WTC11 (cell line): ENCODE measurements around the gene CD44. TPM values are rescaled to one million over a fixed set of nuclear protein-coding genes. Genes with fewer than 3 reads are reported as not detected.

Experiments used
- ATAC-seq: fragments of 200-7000 bp; cut with Tn5 transposase; 2 replicates; pipeline ENCODE4 v1.10.0; 2021; ENCODE audit warnings: mild to moderate bottlenecking, moderate library complexity
- CTCF ChIA-PET: fragments of 300-600 bp; sonication (Branson Sonifier 250); formaldehyde crosslinking; loops from one replicate; lab custom pipeline; 2021; ENCODE audit warnings: antibody characterized with exemption; lab: Charles Lee
- POLR2A ChIA-PET: fragments of 350-600 bp; sonication (Branson Sonifier 250); formaldehyde crosslinking; loops from one replicate; lab custom pipeline; 2021; ENCODE audit warnings: antibody characterized with exemption; lab: Charles Lee
- DNase-seq: peaks from one replicate; pipeline ENCODE4 v3.0.0; 2021; ENCODE audit warnings: low spot score
- H3K27ac Mint-ChIP-seq: 2 replicates; pipeline ENCODE4 v1.8.0; 2021; ENCODE audit warnings: mixed read lengths
- H3K27me3 Mint-ChIP-seq: 2 replicates; pipeline ENCODE4 v1.8.0; 2021; ENCODE audit warnings: low read depth, mild to moderate bottlenecking, moderate library complexity, mixed read lengths
- H3K36me3 Mint-ChIP-seq: 2 replicates; pipeline ENCODE4 v1.8.0; 2021; ENCODE audit warnings: mixed read lengths
- H3K4me1 Mint-ChIP-seq: 2 replicates; pipeline ENCODE4 v1.8.0; 2022; ENCODE audit warnings: mixed read lengths
- H3K4me3 Mint-ChIP-seq: 2 replicates; pipeline ENCODE4 v1.8.0; 2021; ENCODE audit warnings: mild to moderate bottlenecking, moderate library complexity, mixed read lengths
- H3K9me3 Mint-ChIP-seq: 2 replicates; pipeline ENCODE4 v1.8.0; 2021; ENCODE audit warnings: mixed read lengths
- CTCF ChIP-seq: fragments of 200-600 bp; IDR thresholded peaks from 2 replicates; pipeline ENCODE4 v1.8.0; 2022; ENCODE audit warnings: antibody characterized with exemption
- EMX1 ChIP-seq: fragments of 250-450 bp; sonication (Bioruptor Pico); IDR thresholded peaks from 2 replicates; pipeline ENCODE4 v1.8.0; 2021; ENCODE audit warnings: mild to moderate bottlenecking
- FOXK1 ChIP-seq: sonication (generic); formaldehyde crosslinking; IDR thresholded peaks from 2 replicates; pipeline ENCODE4 v1.8.0; 2022; ENCODE audit warnings: mild to moderate bottlenecking, moderate library complexity, missing genetic modification reagents
- HMGA2 ChIP-seq: fragments of 250-450 bp; sonication (Bioruptor Pico); IDR thresholded peaks from 2 replicates; pipeline ENCODE4 v1.4.0; 2021; ENCODE audit warnings: mild to moderate bottlenecking, moderate library complexity
- HMGXB4 ChIP-seq: sonication (generic); formaldehyde crosslinking; IDR thresholded peaks from 2 replicates; pipeline ENCODE4 v1.8.1; 2023; ENCODE audit warnings: mild to moderate bottlenecking, moderate library complexity, missing genetic modification reagents
- JUN ChIP-seq: sonication (generic); formaldehyde crosslinking; IDR thresholded peaks from 2 replicates; pipeline ENCODE4 v1.8.0; 2023; ENCODE audit warnings: mild to moderate bottlenecking, missing genetic modification reagents
- NFATC4 ChIP-seq: fragments of 250-450 bp; sonication (Bioruptor Pico); IDR thresholded peaks from 2 replicates; pipeline ENCODE4 v1.9.0; 2021; ENCODE audit warnings: mild to moderate bottlenecking
- NFE2L1 ChIP-seq: sonication (generic); formaldehyde crosslinking; IDR thresholded peaks from 2 replicates; pipeline ENCODE4 v1.8.1; 2023; ENCODE audit warnings: missing genetic modification reagents
- NFYB ChIP-seq: sonication (generic); formaldehyde crosslinking; conservative IDR thresholded peaks from 2 replicates; pipeline ENCODE4 v1.8.0; 2022; ENCODE audit warnings: low read depth, missing genetic modification reagents
- SMAD3 ChIP-seq: sonication (generic); formaldehyde crosslinking; IDR thresholded peaks from 2 replicates; pipeline ENCODE4 v1.8.0; 2022; ENCODE audit warnings: missing genetic modification reagents, mild to moderate bottlenecking, borderline replicate concordance
- SOX15 ChIP-seq: fragments of 250-450 bp; sonication (Bioruptor Pico); IDR thresholded peaks from 2 replicates; pipeline ENCODE4 v1.9.0; 2021; ENCODE audit warnings: mild to moderate bottlenecking
- STAT6 ChIP-seq: sonication (generic); formaldehyde crosslinking; conservative IDR thresholded peaks from 2 replicates; pipeline ENCODE4 v1.8.1; 2023; ENCODE audit warnings: mild to moderate bottlenecking, low read depth, missing genetic modification reagents, moderate library complexity
- TEAD1 ChIP-seq: sonication (generic); formaldehyde crosslinking; IDR thresholded peaks from 2 replicates; pipeline ENCODE4 v1.8.0; 2022; ENCODE audit warnings: mild to moderate bottlenecking, missing genetic modification reagents
- TP53 ChIP-seq: sonication (generic); formaldehyde crosslinking; IDR thresholded peaks from 2 replicates; pipeline ENCODE4 v1.8.1; 2023; ENCODE audit warnings: mild to moderate bottlenecking, missing genetic modification reagents
- USF2 ChIP-seq: sonication (generic); formaldehyde crosslinking; IDR thresholded peaks from 2 replicates; pipeline ENCODE4 v1.8.1; 2023; ENCODE audit warnings: mild to moderate bottlenecking, missing genetic modification reagents, moderate library complexity
- ZNF232 ChIP-seq: sonication (generic); formaldehyde crosslinking; IDR thresholded peaks from 2 replicates; pipeline ENCODE4 v1.8.0; 2022; ENCODE audit warnings: mild to moderate bottlenecking, missing genetic modification reagents
- ZNF317 ChIP-seq: sonication (generic); formaldehyde crosslinking; IDR thresholded peaks from 2 replicates; pipeline ENCODE4 v1.8.1; 2023; ENCODE audit warnings: low read depth, mild to moderate bottlenecking, moderate library complexity, missing genetic modification reagents, borderline replicate concordance
- total RNA-seq: library from RNA; stranded (reverse); gene quantifications from 3 replicates; pipeline ENCODE4 v1.2.3, GENCODE V29; 2021
- TF ChIP-seq, protein P1 (sequence below): sonication (generic); formaldehyde crosslinking; IDR thresholded peaks from 2 replicates; pipeline ENCODE4 v1.8.0; 2022; ENCODE audit warnings: mild to moderate bottlenecking, missing genetic modification reagents
- TF ChIP-seq, protein P2 (sequence below): fragments of 250-450 bp; sonication (Bioruptor Pico); IDR thresholded peaks from 2 replicates; pipeline ENCODE4 v1.9.0; 2021; ENCODE audit warnings: mild to moderate bottlenecking
- TF ChIP-seq, protein P3 (sequence below): sonication (generic); formaldehyde crosslinking; IDR thresholded peaks from 2 replicates; pipeline ENCODE4 v1.8.0; 2023; ENCODE audit warnings: mild to moderate bottlenecking, missing genetic modification reagents

CD44 gene
- total RNA-seq, 1 experiment from 2014 or later: 12.0 TPM

- Mint-ChIP-seq H3K4me3 (no peak overlapping the region), H3K36me3 (no peaks in the 10 kb centered on the region), H3K4me1 (peaks cover 6% of the 10 kb centered on the region), H3K9me3 (no peaks in the 10 kb centered on the region), H3K27ac (no peak overlapping the region), H3K27me3 (peaks cover 17% of the 10 kb centered on the region)
- ATAC-seq (no peak), DNase-seq (no peak)
- CTCF ChIA-PET: no interaction called here
- POLR2A ChIA-PET: no interaction called here
- TF ChIP-seq HMGA2 (CRISPR knock-in tag): no peak
- TF ChIP-seq, protein P1, sequence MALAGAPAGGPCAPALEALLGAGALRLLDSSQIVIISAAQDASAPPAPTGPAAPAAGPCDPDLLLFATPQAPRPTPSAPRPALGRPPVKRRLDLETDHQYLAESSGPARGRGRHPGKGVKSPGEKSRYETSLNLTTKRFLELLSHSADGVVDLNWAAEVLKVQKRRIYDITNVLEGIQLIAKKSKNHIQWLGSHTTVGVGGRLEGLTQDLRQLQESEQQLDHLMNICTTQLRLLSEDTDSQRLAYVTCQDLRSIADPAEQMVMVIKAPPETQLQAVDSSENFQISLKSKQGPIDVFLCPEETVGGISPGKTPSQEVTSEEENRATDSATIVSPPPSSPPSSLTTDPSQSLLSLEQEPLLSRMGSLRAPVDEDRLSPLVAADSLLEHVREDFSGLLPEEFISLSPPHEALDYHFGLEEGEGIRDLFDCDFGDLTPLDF (CRISPR knock-in tag): no peak
- TF ChIP-seq NFE2L1 (CRISPR knock-in tag): no peak
- no peak for TF ChIP-seq SOX15
- TF ChIP-seq SMAD3 (CRISPR knock-in tag): no peak
- no peak for TF ChIP-seq CTCF
- no peak for TF ChIP-seq TP53
- TF ChIP-seq JUN (CRISPR knock-in tag): no peak
- no peak for TF ChIP-seq NFYB (CRISPR knock-in tag)
- TF ChIP-seq STAT6 (CRISPR knock-in tag): no peak
- TF ChIP-seq HMGXB4 (CRISPR knock-in tag): no peak
- TF ChIP-seq TEAD1 (CRISPR knock-in tag): no peak
- TF ChIP-seq, protein P2, sequence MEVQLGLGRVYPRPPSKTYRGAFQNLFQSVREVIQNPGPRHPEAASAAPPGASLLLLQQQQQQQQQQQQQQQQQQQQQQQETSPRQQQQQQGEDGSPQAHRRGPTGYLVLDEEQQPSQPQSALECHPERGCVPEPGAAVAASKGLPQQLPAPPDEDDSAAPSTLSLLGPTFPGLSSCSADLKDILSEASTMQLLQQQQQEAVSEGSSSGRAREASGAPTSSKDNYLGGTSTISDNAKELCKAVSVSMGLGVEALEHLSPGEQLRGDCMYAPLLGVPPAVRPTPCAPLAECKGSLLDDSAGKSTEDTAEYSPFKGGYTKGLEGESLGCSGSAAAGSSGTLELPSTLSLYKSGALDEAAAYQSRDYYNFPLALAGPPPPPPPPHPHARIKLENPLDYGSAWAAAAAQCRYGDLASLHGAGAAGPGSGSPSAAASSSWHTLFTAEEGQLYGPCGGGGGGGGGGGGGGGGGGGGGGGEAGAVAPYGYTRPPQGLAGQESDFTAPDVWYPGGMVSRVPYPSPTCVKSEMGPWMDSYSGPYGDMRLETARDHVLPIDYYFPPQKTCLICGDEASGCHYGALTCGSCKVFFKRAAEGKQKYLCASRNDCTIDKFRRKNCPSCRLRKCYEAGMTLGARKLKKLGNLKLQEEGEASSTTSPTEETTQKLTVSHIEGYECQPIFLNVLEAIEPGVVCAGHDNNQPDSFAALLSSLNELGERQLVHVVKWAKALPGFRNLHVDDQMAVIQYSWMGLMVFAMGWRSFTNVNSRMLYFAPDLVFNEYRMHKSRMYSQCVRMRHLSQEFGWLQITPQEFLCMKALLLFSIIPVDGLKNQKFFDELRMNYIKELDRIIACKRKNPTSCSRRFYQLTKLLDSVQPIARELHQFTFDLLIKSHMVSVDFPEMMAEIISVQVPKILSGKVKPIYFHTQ (CRISPR knock-in tag): no peak
- no peak for TF ChIP-seq EMX1 (CRISPR knock-in tag)
- TF ChIP-seq NFATC4 (CRISPR knock-in tag): no peak
- TF ChIP-seq ZNF232 (CRISPR knock-in tag): no peak
- no peak for TF ChIP-seq ZNF317 (CRISPR knock-in tag)
- no peak for TF ChIP-seq USF2 (CRISPR knock-in tag)
- no peak for TF ChIP-seq FOXK1 (CRISPR knock-in tag)
- TF ChIP-seq, protein P3, sequence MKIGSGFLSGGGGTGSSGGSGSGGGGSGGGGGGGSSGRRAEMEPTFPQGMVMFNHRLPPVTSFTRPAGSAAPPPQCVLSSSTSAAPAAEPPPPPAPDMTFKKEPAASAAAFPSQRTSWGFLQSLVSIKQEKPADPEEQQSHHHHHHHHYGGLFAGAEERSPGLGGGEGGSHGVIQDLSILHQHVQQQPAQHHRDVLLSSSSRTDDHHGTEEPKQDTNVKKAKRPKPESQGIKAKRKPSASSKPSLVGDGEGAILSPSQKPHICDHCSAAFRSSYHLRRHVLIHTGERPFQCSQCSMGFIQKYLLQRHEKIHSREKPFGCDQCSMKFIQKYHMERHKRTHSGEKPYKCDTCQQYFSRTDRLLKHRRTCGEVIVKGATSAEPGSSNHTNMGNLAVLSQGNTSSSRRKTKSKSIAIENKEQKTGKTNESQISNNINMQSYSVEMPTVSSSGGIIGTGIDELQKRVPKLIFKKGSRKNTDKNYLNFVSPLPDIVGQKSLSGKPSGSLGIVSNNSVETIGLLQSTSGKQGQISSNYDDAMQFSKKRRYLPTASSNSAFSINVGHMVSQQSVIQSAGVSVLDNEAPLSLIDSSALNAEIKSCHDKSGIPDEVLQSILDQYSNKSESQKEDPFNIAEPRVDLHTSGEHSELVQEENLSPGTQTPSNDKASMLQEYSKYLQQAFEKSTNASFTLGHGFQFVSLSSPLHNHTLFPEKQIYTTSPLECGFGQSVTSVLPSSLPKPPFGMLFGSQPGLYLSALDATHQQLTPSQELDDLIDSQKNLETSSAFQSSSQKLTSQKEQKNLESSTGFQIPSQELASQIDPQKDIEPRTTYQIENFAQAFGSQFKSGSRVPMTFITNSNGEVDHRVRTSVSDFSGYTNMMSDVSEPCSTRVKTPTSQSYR (CRISPR knock-in tag): no peak
Observed at GRCh38 chr11:35122308-35122707, 16.7 kb upstream of the CD44 start.
